H9 (cell line): ENCODE results near the gene ACKR1. TPM values are rescaled to one million over a fixed set of nuclear protein-coding genes. Genes with fewer than 3 reads are reported as not detected.

Source experiments
- DNase-seq: peaks from one replicate; pipeline ENCODE4 v3.0.0-alpha.2; 2017
- H2AFZ ChIP-seq: one replicate; pipeline ENCODE4 v1.6.1; 2013; ENCODE audit warnings: mild to moderate bottlenecking, low read length, control low read depth, moderate library complexity
- H2AK5ac ChIP-seq: 2 replicates; pipeline ENCODE4 v1.6.1; 2013; ENCODE audit warnings: low read length, control low read depth, mixed read lengths; ENCODE audit not compliant: insufficient read length
- H2BK120ac ChIP-seq: one replicate; pipeline ENCODE4 v1.6.1; 2013; ENCODE audit warnings: low read depth, mild to moderate bottlenecking, low read length, control low read depth, inconsistent platforms; ENCODE audit not compliant: poor library complexity, severe bottlenecking
- H2BK12ac ChIP-seq: 2 replicates; pipeline ENCODE4 v1.6.1; 2013; ENCODE audit warnings: low read length, control low read depth, mixed read lengths, low read depth; ENCODE audit not compliant: insufficient read length
- H2BK15ac ChIP-seq: 2 replicates; pipeline ENCODE4 v1.6.1; 2013; ENCODE audit warnings: low read depth, low read length, control low read depth
- H2BK20ac ChIP-seq: one replicate; pipeline ENCODE4 v1.6.1; 2013; ENCODE audit warnings: low read depth, mild to moderate bottlenecking, low read length, control low read depth, inconsistent platforms; ENCODE audit not compliant: poor library complexity, severe bottlenecking
- H2BK5ac ChIP-seq: 2 replicates; pipeline ENCODE4 v1.6.1; 2013; ENCODE audit warnings: low read length, control low read depth, mixed read lengths; ENCODE audit not compliant: insufficient read length
- H3K14ac ChIP-seq: 2 replicates; pipeline ENCODE4 v1.6.1; 2013; ENCODE audit warnings: low read length, control low read depth; ENCODE audit not compliant: insufficient read depth
- H3K18ac ChIP-seq: 2 replicates; pipeline ENCODE4 v1.6.1; 2013; ENCODE audit warnings: low read depth, mild to moderate bottlenecking, mixed read lengths, low read length, control low read depth; ENCODE audit not compliant: insufficient read length
- H3K23ac ChIP-seq: 2 replicates; pipeline ENCODE4 v1.6.1; 2013; ENCODE audit warnings: low read length, control low read depth, mixed read lengths, low read depth; ENCODE audit not compliant: insufficient read length
- H3K23me2 ChIP-seq: 2 replicates; pipeline ENCODE4 v1.6.1; 2013; ENCODE audit warnings: low read depth, mild to moderate bottlenecking, mixed read lengths, low read length, control low read depth; ENCODE audit not compliant: insufficient read length, poor library complexity, severe bottlenecking
- H3K27ac ChIP-seq: 2 replicates; pipeline ENCODE4 v1.5.1; 2013; ENCODE audit warnings: low read length, control low read depth, mixed read lengths, low read depth; ENCODE audit not compliant: insufficient read length
- H3K27me3 ChIP-seq: 2 replicates; pipeline ENCODE4 v1.6.1; 2013; ENCODE audit warnings: low read length, control low read depth, inconsistent platforms; ENCODE audit not compliant: insufficient read depth
- H3K4ac ChIP-seq: 2 replicates; pipeline ENCODE4 v1.6.1; 2013; ENCODE audit warnings: low read depth, mild to moderate bottlenecking, control low read depth, inconsistent platforms, low read length, moderate library complexity
- H3K4me1 ChIP-seq: 2 replicates; pipeline ENCODE4 v1.6.1; 2013; ENCODE audit warnings: low read length, control low read depth, inconsistent platforms; ENCODE audit not compliant: insufficient read depth
- H3K4me2 ChIP-seq: 2 replicates; pipeline ENCODE4 v1.6.1; 2013; ENCODE audit warnings: low read length, control low read depth, mixed read lengths; ENCODE audit not compliant: insufficient read length, insufficient read depth
- H3K56ac ChIP-seq: 2 replicates; pipeline ENCODE4 v1.6.1; 2013; ENCODE audit warnings: low read depth, mild to moderate bottlenecking, mixed read lengths, low read length, control low read depth; ENCODE audit not compliant: insufficient read length
- H3K79me1 ChIP-seq: 2 replicates; pipeline ENCODE4 v1.6.1; 2013; ENCODE audit warnings: low read depth, mild to moderate bottlenecking, moderate library complexity, low read length, control low read depth, inconsistent platforms; ENCODE audit not compliant: insufficient read depth, poor library complexity, severe bottlenecking
- H3K79me2 ChIP-seq: 2 replicates; pipeline ENCODE4 v1.6.1; 2013; ENCODE audit warnings: low read length, control low read depth, inconsistent platforms; ENCODE audit not compliant: insufficient read depth
- H3K9ac ChIP-seq: 2 replicates; pipeline ENCODE4 v1.6.1; 2013; ENCODE audit warnings: low read length, control low read depth, mixed read lengths; ENCODE audit not compliant: insufficient read length; ENCODE audit errors: extremely low read depth
- H3K9me3 ChIP-seq: one replicate; pipeline ENCODE4 v1.6.1; 2013; ENCODE audit warnings: low read depth, low read length, inconsistent platforms; ENCODE audit not compliant: control insufficient read depth
- H3T11ph ChIP-seq: one replicate; pipeline ENCODE4 v1.6.1; 2013; ENCODE audit warnings: mild to moderate bottlenecking, low read length, control low read depth, inconsistent platforms
- H4K20me1 ChIP-seq: one replicate; pipeline ENCODE4 v1.6.1; 2013; ENCODE audit not compliant: control insufficient read depth, insufficient read length, insufficient read depth
- H4K5ac ChIP-seq: 2 replicates; pipeline ENCODE4 v1.6.1; 2013; ENCODE audit warnings: low read depth, mild to moderate bottlenecking, mixed read lengths, low read length, control low read depth; ENCODE audit not compliant: insufficient read length
- H4K8ac ChIP-seq: replicated peaks from 2 replicates; pipeline ENCODE4 v1.6.1; 2013; ENCODE audit warnings: low read length, control low read depth, mixed read lengths, low read depth; ENCODE audit not compliant: insufficient read length
- H4K91ac ChIP-seq: 2 replicates; pipeline ENCODE4 v1.6.1; 2013; ENCODE audit warnings: low read depth, mild to moderate bottlenecking, moderate library complexity, mixed read lengths, low read length, control low read depth; ENCODE audit not compliant: insufficient read length
- H3K27ac Mint-ChIP-seq, 3 experiments: 2 replicates in 2 of 3; 3 replicates in 1 of 3; pipeline ENCODE4 v1.8.0; 2020 to 2021; ENCODE audit warnings: mixed read lengths in 3 of 3, mild to moderate bottlenecking in 1 of 3, moderate library complexity in 1 of 3
- H3K27me3 Mint-ChIP-seq: 2 replicates; pipeline ENCODE4 v1.8.0; 2021; ENCODE audit warnings: low read depth, mild to moderate bottlenecking, moderate library complexity, mixed read lengths
- H3K36me3 Mint-ChIP-seq, 3 experiments: 2 replicates in 2 of 3; 3 replicates in 1 of 3; pipeline ENCODE4 v1.8.0; 2020 to 2021; ENCODE audit warnings: low read depth in 3 of 3, mixed read lengths in 3 of 3; ENCODE audit not compliant: insufficient read depth in 1 of 3
- H3K4me1 Mint-ChIP-seq, 2 experiments: 2 replicates each; pipeline ENCODE4 v1.8.0; 2020; ENCODE audit warnings: mixed read lengths in 2 of 2
- H3K4me3 Mint-ChIP-seq, 2 experiments: 2 replicates in 1 of 2; 3 replicates in 1 of 2; pipeline ENCODE4 v1.8.0; 2020 to 2021; ENCODE audit warnings: mild to moderate bottlenecking in 2 of 2, mixed read lengths in 2 of 2, moderate library complexity in 1 of 2
- H3K9me3 Mint-ChIP-seq, 2 experiments: 2 replicates in 1 of 2; 3 replicates in 1 of 2; pipeline ENCODE4 v1.8.0; 2020; ENCODE audit warnings: mild to moderate bottlenecking in 2 of 2, mixed read lengths in 2 of 2, moderate library complexity in 1 of 2
- CTCF ChIP-seq: fragments of 200-600 bp; sonication (generic); conservative IDR thresholded peaks from 3 replicates; pipeline ENCODE4 v1.8.0; 2021; ENCODE audit warnings: antibody characterized with exemption, mild to moderate bottlenecking
- WGBS: extraction: QIAGEN DNeasy Blood & Tissue Kit; methylation state at CpG from one replicate; pipeline ENCODE4 v1.1.7; 2013; ENCODE audit warnings: missing lambda C conversion rate, low lambda C conversion rate, mixed read lengths; ENCODE audit not compliant: insufficient read length; ENCODE audit errors: extremely low coverage; 5-methylcytosine and 5-hydroxymethylcytosine counted together
- total RNA-seq: library from RNA; stranded (reverse); gene quantifications from 2 replicates; pipeline ENCODE4 v1.2.1, GENCODE V29; 2021

Gene ACKR1
- total RNA-seq, 1 experiment from 2014 or later = 0.26 TPM

DNA sequence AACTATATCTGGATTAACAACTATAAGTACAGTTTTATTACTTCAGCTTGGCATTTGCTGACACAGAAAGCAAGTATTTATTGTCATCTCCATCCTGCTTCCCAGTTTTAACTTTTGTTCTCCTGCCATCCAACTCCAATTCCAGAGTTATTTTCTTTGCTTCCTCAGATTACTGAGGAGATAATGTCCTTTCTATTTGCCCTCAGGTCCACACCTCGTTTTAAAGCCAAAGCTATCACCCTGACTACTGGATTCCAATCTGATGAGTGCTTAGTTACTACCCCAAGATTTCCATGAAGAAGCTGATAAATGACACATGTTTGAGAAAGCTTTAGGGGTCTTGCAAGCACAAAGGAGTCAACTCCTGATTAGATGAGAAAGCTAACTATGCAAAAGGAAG lies 25.2 kb downstream of the ACKR1 start:
- Mint-ChIP-seq H3K27ac (no peak overlapping the region), H3K36me3 (no peaks in the 10 kb centered on the region), H3K27me3 (peaks cover 5% of the 10 kb centered on the region; the same call in 1 of the 2 replicates), H3K4me1 (peaks cover 2 to 5% of the 10 kb centered on the region in 2 experiments; a peak in 1 of 4 replicates), H3K9me3 (no peaks in the 10 kb centered on the region), H3K4me3 (no peak overlapping the region)
- no peaks in the 10 kb centered on the region for H4K20me1 ChIP-seq
- no peak overlapping the region for H2BK5ac ChIP-seq
- H3K27ac ChIP-seq = no peak overlapping the region
- H3K27me3 ChIP-seq = no peaks in the 10 kb centered on the region
- no peak overlapping the region for H2BK15ac ChIP-seq
- no CpG with 5 or more reads among the region's 1 CpG for WGBS
- H3K4me2 ChIP-seq = no peak overlapping the region
- no peak overlapping the region for H3K9ac ChIP-seq
- no peaks in the 10 kb centered on the region for H3K23me2 ChIP-seq
- no peaks in the 10 kb centered on the region for H3K79me2 ChIP-seq
- H3K14ac ChIP-seq = no peak overlapping the region
- H4K5ac ChIP-seq = no peak overlapping the region
- no peak overlapping the region for H2AK5ac ChIP-seq
- H3K4me1 ChIP-seq = no peaks in the 10 kb centered on the region
- H2AFZ ChIP-seq = no peak overlapping the region
- no peak overlapping the region for H2BK120ac ChIP-seq
- H3K4ac ChIP-seq = no peak overlapping the region
- H4K91ac ChIP-seq = no peak overlapping the region
- no peak overlapping the region for H4K8ac ChIP-seq
- no peaks in the 10 kb centered on the region for H3K79me1 ChIP-seq
- H3K18ac ChIP-seq = no peak overlapping the region
- no peak overlapping the region for H2BK12ac ChIP-seq
- no peak for TF ChIP-seq CTCF
- no peak overlapping the region for H3T11ph ChIP-seq
- H3K23ac ChIP-seq = no peak overlapping the region
- H3K9me3 ChIP-seq = no peaks in the 10 kb centered on the region
- no peak overlapping the region for H3K56ac ChIP-seq
- H2BK20ac ChIP-seq = no peak overlapping the region
- DNase-seq = no peak
